GF-D8 (cell line): ENCODE results near the gene ADGRV1.
"Not testable (repeated sequence)": the region's sequence is repeated elsewhere in the genome, so short reads cannot be mapped to it uniquely, and the experiment has no call there.

Source experiments
- DNase-seq: peaks from one replicate; lab custom pipeline; 2025; lab: John Stamatoyannopoulos, UW

ADGRV1 gene

GRCh38 chr5:90747175-90747574 lies 188.6 kb downstream of the ADGRV1 start:
- no peak for DNase-seq

- no peak for DNase-seq
Observed at GRCh38 chr5:90747693-90748092, 189.1 kb downstream of the ADGRV1 start.

- DNase-seq = no peak
Observed at GRCh38 chr5:90759119-90759518, 200.5 kb downstream of the ADGRV1 start.

- no peak for DNase-seq
Observed at GRCh38 chr5:90767710-90768109, 209.1 kb downstream of the ADGRV1 start.

GRCh38 chr5:90770006-90770541 lies 211.5 kb downstream of the ADGRV1 start:
- not testable (repeated sequence) for DNase-seq

- no peak for DNase-seq
Observed at GRCh38 chr5:90777959-90778358, 219.4 kb downstream of the ADGRV1 start.

GRCh38 chr5:90783460-90784333 lies 225.1 kb downstream of the ADGRV1 start:
- no peak for DNase-seq

GRCh38 chr5:90786756-90787155 lies 228.2 kb downstream of the ADGRV1 start:
- DNase-seq = no peak

- DNase-seq = no peak
Observed at GRCh38 chr5:90792725-90793124, 234.1 kb downstream of the ADGRV1 start.

- no peak for DNase-seq
Observed at GRCh38 chr5:90793183-90793582, 234.6 kb downstream of the ADGRV1 start.

GRCh38 chr5:90796919-90797318 lies 238.3 kb downstream of the ADGRV1 start:
- not testable (repeated sequence) for DNase-seq

GRCh38 chr5:90800082-90800481 lies 241.5 kb downstream of the ADGRV1 start:
- DNase-seq = not testable (repeated sequence)

- not testable (repeated sequence) for DNase-seq
Observed at GRCh38 chr5:90800515-90800914, 241.9 kb downstream of the ADGRV1 start.

- no peak for DNase-seq
Observed at GRCh38 chr5:90802474-90803317, 244.1 kb downstream of the ADGRV1 start.

GRCh38 chr5:90803381-90803780 lies 244.8 kb downstream of the ADGRV1 start:
- DNase-seq = no peak

- no peak for DNase-seq
Observed at GRCh38 chr5:90803876-90804275, 245.3 kb downstream of the ADGRV1 start.

- DNase-seq = no peak
Observed at GRCh38 chr5:90807496-90807895, 248.9 kb downstream of the ADGRV1 start.

GRCh38 chr5:90809311-90810056 lies 250.9 kb downstream of the ADGRV1 start:
- DNase-seq = no peak

GRCh38 chr5:90810211-90810610 lies 251.6 kb downstream of the ADGRV1 start:
- DNase-seq = no peak

- DNase-seq = no peak
Observed at GRCh38 chr5:90813392-90813791, 254.8 kb downstream of the ADGRV1 start.

GRCh38 chr5:90822062-90822461 lies 263.5 kb downstream of the ADGRV1 start:
- DNase-seq = not testable (repeated sequence)

- no peak for DNase-seq
Observed at GRCh38 chr5:90824436-90824835, 265.8 kb downstream of the ADGRV1 start.
